Activated CD4-positive, alpha-beta T cell treated with anti-CD3 and anti-CD28 coated beads, Interleukin-2, amount 50 U/mL, for 1 hour (primary cell): ENCODE data around the gene ZNF726.
"Not testable (repeated sequence)": the region's sequence is repeated elsewhere in the genome, so short reads cannot be mapped to it uniquely, and the experiment has no call there.

Experiments
- DNase-seq: peaks from one replicate; pipeline ENCODE4 v3.0.0-alpha.2; 2020

Gene ZNF726

GRCh38 chr19:23914402-23915286 lies at the start of gene ZNF726:
ZNF726 (plus strand) TSS chr19:23914886; CDS start chr19:23914995, 109 bp downstream.
- DNase-seq = peak; percentile 79

- no peak for DNase-seq
Observed at GRCh38 chr19:23867895-23868294, 46.8 kb upstream of the ZNF726 start.

DNA sequence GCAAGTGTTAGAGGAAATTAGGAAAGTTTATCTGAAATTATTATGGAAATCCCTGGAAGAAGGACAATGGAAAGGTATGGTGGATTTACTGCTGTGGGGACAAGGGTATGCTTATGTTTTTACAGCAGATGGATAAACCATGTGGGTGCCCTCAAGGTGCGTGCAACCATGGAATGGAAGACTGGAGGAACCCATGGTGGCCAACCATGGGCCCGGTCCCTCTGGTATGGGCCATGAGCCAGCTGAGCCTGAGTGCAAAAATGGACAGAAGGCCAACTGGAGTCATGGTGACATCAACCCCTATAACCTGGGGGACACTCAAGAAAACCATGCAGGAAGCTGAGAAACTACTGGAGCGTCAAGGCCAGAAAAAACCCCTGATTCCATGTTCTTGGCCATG lies 46.1 kb upstream of the ZNF726 start:
- no peak for DNase-seq

DNA sequence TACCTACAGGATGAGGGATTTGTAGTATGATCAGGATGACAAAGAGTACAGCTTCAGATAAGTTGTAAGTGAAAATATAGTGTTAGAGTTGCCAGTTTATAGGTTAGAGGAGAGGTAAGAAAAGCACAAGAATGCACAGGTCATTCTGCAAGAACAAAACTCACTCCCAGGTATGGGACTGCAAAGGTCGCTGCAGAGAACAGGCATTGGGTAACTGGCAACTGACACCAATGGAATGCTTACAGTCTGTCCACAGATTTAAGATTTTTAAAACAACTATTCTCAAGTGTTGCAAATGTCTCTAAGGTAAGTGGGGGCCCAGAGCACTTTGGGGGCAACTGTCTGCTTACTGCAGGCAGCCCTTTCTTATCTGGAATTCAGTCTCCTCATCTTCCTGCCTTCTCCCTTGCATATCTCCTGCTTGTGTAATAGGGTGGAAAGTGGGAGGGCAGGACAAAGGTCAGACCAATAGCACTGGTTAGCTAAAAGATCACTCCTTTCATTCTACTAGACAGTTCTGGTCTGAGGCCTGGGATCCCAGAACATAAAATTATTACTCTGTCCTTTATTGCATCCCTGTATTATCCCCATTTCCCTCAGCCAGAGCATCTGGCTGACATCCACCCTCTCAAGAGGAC lies 42.3 kb upstream of the ZNF726 start:
- no peak for DNase-seq

- DNase-seq = no peak
Observed at GRCh38 chr19:23876261-23876660, 38.4 kb upstream of the ZNF726 start.

GRCh38 chr19:23876756-23877155 lies 37.9 kb upstream of the ZNF726 start:
- DNase-seq = not testable (repeated sequence)

DNA sequence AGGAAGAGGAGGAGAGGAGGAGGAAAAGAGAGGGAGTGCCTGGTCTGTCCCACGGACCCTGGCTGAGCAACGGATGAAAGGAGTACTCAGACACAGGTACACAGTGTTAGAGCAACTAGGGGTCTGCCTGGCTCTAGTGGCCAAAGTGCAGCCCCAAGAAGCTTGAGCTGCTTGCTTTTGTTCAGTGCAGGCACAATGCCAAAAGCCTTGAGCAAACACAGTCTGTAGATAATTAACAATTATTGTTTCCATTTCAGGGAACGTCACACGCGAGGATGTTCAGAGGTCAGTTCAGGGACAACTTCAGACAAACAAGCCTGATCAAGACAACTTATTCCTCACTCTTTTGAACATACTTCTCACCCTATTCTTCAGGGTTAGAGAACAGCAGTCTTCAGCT lies 32.2 kb upstream of the ZNF726 start:
- DNase-seq = no peak

GRCh38 chr19:23884363-23884762 lies 30.3 kb upstream of the ZNF726 start:
- DNase-seq = no peak

DNA sequence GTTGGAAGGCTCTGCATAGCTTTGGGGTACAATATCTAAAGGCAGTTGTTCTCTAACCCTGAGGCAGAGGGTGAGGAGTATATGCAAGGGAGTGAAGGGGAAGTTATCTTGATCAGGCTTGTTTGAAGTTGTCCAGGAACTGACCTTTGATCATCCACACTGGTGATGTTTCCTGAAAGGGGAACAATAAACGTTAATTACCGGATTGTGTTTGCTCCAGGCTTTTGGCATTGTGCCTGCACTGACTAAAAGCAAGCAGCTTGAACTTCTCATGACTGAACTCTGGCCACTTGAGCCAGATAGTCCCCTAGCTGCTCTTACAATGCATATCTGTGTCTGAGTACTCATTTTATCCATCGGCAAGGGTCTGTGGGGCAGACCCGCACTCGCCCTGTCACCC lies 27.0 kb upstream of the ZNF726 start:
- no peak for DNase-seq

- DNase-seq = not testable (repeated sequence)
Observed at GRCh38 chr19:23896096-23896495, 18.6 kb upstream of the ZNF726 start.

GRCh38 chr19:23896912-23897311 lies 17.8 kb upstream of the ZNF726 start:
- no peak for DNase-seq

DNA sequence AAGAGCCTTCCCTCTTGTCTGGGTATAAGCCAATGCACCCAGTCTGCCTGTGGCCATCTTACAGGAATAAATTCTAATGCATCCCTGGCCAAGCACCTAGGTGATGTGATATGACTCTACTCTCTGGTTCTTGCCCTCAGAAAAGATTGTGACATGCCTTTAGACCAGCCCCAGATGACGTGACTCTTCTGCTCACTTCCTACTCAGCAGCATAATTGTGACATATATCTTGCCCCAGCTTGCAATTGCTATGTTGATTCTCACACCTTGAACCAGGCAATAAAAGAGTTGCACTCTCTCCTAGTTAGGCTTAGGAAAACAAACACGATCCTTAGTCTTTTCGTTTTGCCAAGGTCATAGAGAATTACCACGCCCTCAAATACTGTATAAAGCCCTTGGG lies 13.3 kb upstream of the ZNF726 start:
- DNase-seq = no peak

- DNase-seq = no peak
Observed at GRCh38 chr19:23904406-23904805, 10.3 kb upstream of the ZNF726 start.

GRCh38 chr19:23905771-23906170 lies 8.9 kb upstream of the ZNF726 start:
- no peak for DNase-seq

DNA sequence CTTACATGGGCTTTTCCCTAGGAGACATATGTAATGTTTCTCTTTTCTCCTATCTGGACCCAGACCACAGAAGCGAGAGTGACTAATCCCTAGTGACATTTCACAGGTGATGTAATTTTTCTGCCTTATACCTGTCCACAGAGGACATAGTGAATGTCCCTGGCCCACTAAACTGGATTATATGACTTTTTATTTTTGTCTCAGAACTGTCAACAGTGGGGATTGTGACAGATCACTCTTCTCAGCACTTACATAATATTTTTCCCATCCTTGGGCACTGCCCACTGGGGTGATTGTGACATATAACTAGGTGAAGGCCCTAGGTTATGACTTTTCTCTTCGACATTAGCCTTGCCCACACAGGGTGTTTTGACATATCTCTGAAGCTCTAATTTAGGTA lies 7.9 kb upstream of the ZNF726 start:
- no peak for DNase-seq

GRCh38 chr19:23908165-23908564 lies 6.5 kb upstream of the ZNF726 start:
- no peak for DNase-seq

- DNase-seq = no peak
Observed at GRCh38 chr19:23909222-23909621, 5.5 kb upstream of the ZNF726 start.

DNA sequence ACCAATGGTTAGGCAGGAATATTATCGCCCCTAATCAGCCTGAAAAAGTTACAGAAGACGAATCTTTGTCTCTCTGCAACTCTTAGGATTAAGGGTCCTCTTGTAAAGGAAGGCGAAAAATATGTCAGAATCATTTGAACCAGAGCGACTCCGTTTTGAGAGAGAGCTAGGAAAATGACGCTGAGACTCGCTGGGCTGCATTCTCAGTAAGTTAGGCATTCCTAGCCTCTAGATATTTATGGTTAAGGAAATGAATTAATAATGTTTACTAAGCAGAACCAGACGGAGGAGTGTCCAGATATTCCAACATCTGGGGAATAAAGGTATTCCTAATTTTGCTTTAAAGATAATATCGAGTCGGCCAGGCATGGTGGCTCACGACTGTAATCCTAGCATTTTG lies 755 bp upstream of the ZNF726 start:
- DNase-seq = no peak

GRCh38 chr19:23916991-23917390 lies 2.3 kb downstream of the ZNF726 start:
- no peak for DNase-seq

GRCh38 chr19:23917856-23918255 lies 3.2 kb downstream of the ZNF726 start:
- DNase-seq = no peak

GRCh38 chr19:23925285-23925684 lies 10.6 kb downstream of the ZNF726 start:
- no peak for DNase-seq

DNA sequence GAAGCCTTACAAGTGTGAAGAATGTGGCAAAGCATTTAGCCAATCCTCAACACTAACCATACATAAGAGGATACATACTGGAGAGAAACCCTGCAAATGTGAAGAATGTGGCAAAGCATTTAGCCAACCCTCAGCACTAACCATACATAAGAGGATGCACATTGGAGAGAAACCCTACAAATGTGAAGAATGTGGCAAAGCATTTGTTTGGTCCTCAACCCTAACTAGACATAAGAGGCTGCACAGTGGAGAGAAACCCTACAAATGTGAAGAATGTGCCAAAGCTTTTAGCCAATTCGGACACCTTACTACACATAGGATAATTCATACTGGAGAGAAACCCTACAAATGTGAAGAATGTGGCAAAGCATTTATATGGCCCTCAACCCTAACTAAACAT lies 18.2 kb downstream of the ZNF726 start:
- no peak for DNase-seq

- DNase-seq = not testable (repeated sequence)
Observed at GRCh38 chr19:23937031-23937430, 22.3 kb downstream of the ZNF726 start.

- no peak for DNase-seq
Observed at GRCh38 chr19:23943411-23943810, 28.7 kb downstream of the ZNF726 start.
